Astrocyte (in vitro differentiated cells and primary cell): Measurements from ENCODE around the gene RRM1.

Experiments used
- EZH2 ChIP-seq: IDR thresholded peaks from 2 replicates; pipeline ENCODE4 v1.6.1; 2012; ENCODE audit warnings: mild to moderate bottlenecking, low read length, inconsistent platforms; ENCODE audit not compliant: insufficient read depth
- TF ChIP-seq, protein P1 (sequence below): IDR thresholded peaks from 2 replicates; pipeline ENCODE4 v1.5.1; 2011; ENCODE audit warnings: low read depth, mild to moderate bottlenecking, inconsistent platforms, low read length, moderate library complexity; ENCODE audit not compliant: insufficient read depth

GRCh38 chr11:4083198-4083597 is 11.4 kb upstream of the RRM1 start:
- TF ChIP-seq, protein P1, sequence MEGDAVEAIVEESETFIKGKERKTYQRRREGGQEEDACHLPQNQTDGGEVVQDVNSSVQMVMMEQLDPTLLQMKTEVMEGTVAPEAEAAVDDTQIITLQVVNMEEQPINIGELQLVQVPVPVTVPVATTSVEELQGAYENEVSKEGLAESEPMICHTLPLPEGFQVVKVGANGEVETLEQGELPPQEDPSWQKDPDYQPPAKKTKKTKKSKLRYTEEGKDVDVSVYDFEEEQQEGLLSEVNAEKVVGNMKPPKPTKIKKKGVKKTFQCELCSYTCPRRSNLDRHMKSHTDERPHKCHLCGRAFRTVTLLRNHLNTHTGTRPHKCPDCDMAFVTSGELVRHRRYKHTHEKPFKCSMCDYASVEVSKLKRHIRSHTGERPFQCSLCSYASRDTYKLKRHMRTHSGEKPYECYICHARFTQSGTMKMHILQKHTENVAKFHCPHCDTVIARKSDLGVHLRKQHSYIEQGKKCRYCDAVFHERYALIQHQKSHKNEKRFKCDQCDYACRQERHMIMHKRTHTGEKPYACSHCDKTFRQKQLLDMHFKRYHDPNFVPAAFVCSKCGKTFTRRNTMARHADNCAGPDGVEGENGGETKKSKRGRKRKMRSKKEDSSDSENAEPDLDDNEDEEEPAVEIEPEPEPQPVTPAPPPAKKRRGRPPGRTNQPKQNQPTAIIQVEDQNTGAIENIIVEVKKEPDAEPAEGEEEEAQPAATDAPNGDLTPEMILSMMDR = no peak
- no peak for TF ChIP-seq EZH2
